ENCODE results near the gene PPIL6.

The PPIL6 gene

DNA sequence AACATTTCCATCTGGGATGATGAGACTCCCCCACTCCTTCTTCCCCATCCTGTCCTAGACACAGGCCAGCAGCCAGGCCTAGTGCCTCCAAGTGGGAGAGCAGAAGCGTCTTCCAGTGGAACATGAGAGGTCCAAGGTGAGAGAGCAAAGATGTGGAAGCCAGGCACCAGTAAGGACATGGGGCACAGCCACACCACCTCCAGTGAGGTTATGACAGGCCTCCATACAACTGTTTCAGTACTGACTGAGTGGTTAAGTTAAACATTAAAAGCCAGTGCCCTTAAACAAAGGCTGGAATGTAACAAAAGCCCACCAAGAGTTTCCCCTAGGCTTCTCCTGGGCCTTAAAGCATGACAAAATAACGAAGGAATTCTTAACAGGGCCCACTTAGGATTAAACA lies 37.3 kb upstream of the PPIL6 start:
- TF ChIP-seq, protein P1, sequence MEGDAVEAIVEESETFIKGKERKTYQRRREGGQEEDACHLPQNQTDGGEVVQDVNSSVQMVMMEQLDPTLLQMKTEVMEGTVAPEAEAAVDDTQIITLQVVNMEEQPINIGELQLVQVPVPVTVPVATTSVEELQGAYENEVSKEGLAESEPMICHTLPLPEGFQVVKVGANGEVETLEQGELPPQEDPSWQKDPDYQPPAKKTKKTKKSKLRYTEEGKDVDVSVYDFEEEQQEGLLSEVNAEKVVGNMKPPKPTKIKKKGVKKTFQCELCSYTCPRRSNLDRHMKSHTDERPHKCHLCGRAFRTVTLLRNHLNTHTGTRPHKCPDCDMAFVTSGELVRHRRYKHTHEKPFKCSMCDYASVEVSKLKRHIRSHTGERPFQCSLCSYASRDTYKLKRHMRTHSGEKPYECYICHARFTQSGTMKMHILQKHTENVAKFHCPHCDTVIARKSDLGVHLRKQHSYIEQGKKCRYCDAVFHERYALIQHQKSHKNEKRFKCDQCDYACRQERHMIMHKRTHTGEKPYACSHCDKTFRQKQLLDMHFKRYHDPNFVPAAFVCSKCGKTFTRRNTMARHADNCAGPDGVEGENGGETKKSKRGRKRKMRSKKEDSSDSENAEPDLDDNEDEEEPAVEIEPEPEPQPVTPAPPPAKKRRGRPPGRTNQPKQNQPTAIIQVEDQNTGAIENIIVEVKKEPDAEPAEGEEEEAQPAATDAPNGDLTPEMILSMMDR (IDR thresholded peaks at IDR 0.05): no peak
- H3K4me1 ChIP-seq: peaks cover 0 to 56% (median 34%) of the 10 kb centered on the region in 4 donors
- H3K9me3 ChIP-seq: no peaks in the 10 kb centered on the region
- DNase-seq: no peak
- H3K4me3 ChIP-seq: no peak overlapping the region
- H3K36me3 ChIP-seq: peaks cover 29 to 43% (median 40%) of the 10 kb centered on the region in 3 donors
- H3K27ac ChIP-seq: no peak overlapping the region
- intact Hi-C loops (cut with DNase I; ENCODE audit: low total_unique reads): no loop called here
- no peaks in the 10 kb centered on the region for H3K27me3 ChIP-seq

DNA sequence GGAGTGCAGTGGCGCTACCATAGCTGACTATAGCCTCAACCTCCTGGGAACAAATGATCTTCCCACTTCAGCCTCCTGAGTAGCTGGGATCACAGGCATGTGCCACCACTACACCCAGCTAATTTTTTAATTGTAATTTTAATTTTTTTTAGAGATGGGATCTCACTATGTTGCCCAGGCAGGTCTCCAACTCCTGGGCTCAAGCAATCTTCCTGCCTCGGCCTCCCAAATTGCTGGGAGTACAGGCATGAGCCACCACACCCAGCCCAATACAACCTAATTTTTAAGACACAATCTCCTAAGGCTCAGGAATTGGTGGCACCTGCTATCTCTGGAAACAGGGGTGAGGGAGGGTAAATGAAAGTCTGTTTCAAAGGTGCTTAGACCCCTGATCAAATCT lies 36.8 kb upstream of the PPIL6 start:
- Histone ChIP-seq H3K4me1 (peaks cover 0 to 53% (median 32%) of the 10 kb centered on the region in 4 donors), H3K36me3 (peaks cover 34 to 48% (median 45%) of the 10 kb centered on the region in 3 donors), H3K4me3 (no peak overlapping the region), H3K9me3 (no peaks in the 10 kb centered on the region), H3K27ac (no peak overlapping the region), H3K27me3 (no peaks in the 10 kb centered on the region)
- TF ChIP-seq, protein P1 (IDR thresholded peaks at IDR 0.05): no peak
- intact Hi-C loops (cut with DNase I; ENCODE audit: low total_unique reads): no loop called here
- DNase-seq: no peak

DNA sequence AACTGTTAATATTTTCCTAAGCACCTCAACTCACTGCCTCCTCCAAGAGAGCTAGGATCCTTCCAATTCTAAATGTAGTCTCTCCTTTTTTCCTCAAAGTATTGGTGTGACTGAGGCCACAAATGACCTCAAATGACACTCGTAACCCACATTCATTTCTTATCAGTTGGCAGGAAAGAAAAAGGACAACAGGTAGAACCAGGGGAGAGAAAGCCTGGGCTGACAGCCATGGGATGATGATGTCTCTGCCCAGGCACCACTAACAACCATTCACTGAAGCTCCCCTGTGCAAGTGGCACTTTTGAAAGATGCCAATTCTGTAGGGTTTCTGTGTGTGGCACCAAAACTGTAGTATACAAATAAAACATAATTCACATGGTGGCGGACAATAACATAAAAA lies 35.2 kb upstream of the PPIL6 start:
- no peak for DNase-seq
- no peaks in the 10 kb centered on the region for H3K9me3 ChIP-seq
- TF ChIP-seq, protein P1 (IDR thresholded peaks at IDR 0.05): no peak
- no peaks in the 10 kb centered on the region for H3K27me3 ChIP-seq
- H3K4me1 ChIP-seq: peaks cover 0 to 38% (median 18%) of the 10 kb centered on the region in 4 donors
- no peak overlapping the region for H3K27ac ChIP-seq
- intact Hi-C loops (cut with DNase I; ENCODE audit: low total_unique reads): no loop called here
- peaks cover 34 to 64% (median 61%) of the 10 kb centered on the region in 3 donors for H3K36me3 ChIP-seq
- no peak overlapping the region for H3K4me3 ChIP-seq

DNA sequence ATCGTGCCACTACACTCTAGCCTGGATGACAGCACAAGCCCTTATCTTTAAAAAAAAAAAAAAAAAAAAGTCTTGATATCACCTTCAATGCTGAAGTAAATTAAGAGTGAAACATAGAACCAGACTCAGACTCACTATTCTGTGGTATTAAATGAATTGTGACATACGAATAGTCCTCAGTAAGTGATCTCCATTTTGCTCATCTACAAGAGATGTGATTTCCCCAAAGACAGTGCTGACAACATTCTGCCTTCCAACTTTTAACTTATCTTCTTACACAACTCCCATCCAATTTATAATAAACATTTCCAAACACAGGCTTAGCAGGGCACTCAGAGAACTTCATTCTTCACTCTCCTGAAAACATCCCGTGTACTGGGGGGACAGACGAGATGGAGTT lies 34.6 kb upstream of the PPIL6 start:
- no peak overlapping the region for H3K4me3 ChIP-seq
- H3K27me3 ChIP-seq: no peaks in the 10 kb centered on the region
- H3K9me3 ChIP-seq: no peaks in the 10 kb centered on the region
- H3K27ac ChIP-seq: no peak overlapping the region
- DNase-seq: no peak
- intact Hi-C loops (cut with DNase I; ENCODE audit: low total_unique reads): no loop called here
- peaks cover 0 to 31% (median 14%) of the 10 kb centered on the region in 4 donors for H3K4me1 ChIP-seq
- H3K36me3 ChIP-seq: peaks cover 34 to 70% (median 67%) of the 10 kb centered on the region in 3 donors
- TF ChIP-seq, protein P1 (IDR thresholded peaks at IDR 0.05): no peak

DNA sequence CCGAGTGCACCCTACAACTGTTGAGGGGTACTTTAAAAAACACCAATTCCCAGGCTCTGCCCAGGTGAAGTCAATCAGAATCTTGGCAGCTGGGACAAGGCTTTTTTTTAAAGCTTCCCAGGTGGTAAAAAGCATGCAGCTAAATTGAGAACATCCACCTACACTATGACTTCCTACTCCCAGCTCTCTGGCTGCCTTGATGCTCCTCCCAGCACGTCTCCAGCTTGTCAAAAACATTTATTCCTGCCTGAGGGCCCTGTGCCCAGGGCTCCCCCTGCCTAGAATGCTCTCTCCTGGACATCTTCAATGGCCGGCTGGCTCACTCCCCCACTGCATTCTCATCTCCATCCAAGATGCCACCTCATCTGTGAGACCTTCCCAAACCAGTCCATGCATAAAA lies 32.7 kb upstream of the PPIL6 start:
- Histone ChIP-seq H3K36me3 (peaks cover 39 to 85% (median 83%) of the 10 kb centered on the region in 3 donors), H3K4me3 (no peak overlapping the region), H3K9me3 (no peaks in the 10 kb centered on the region), H3K27ac (no peak overlapping the region), H3K27me3 (no peaks in the 10 kb centered on the region), H3K4me1 (peaks cover 0 to 12% (median 3%) of the 10 kb centered on the region in 4 donors)
- TF ChIP-seq, protein P1 (IDR thresholded peaks at IDR 0.05): no peak
- intact Hi-C loops (cut with DNase I; ENCODE audit: low total_unique reads): no loop called here
- no peak for DNase-seq

Data from tibial artery (tissue), 4 donors.